HEK293T (cell line): ENCODE data around the gene CNTN6.

Experiments used
- CTCF ChIA-PET: fragments of 350-600 bp; formaldehyde crosslinking; extraction: SDS; loops from one replicate; lab custom pipeline; 2021; ENCODE audit warnings: antibody characterized with exemption, inconsistent platforms; lab: Yijun Ruan, JAX
- POLR2A ChIA-PET: fragments of 350-600 bp; formaldehyde crosslinking; extraction: SDS; loops from one replicate; lab custom pipeline; 2020; ENCODE audit warnings: antibody characterized with exemption, inconsistent platforms; lab: Yijun Ruan, JAX
- DNase-seq: peaks from one replicate; pipeline ENCODE4 v3.0.0; 2012; ENCODE audit warnings: mixed read lengths; ENCODE audit errors: extremely low spot score
- ARNT ChIP-seq: fragments of 450-650 bp; IDR thresholded peaks from 2 replicates; pipeline ENCODE4 v1.6.1; 2017; ENCODE audit warnings: mild to moderate bottlenecking
- BHLHE40 ChIP-seq: fragments of 450-650 bp; IDR thresholded peaks from 2 replicates; pipeline ENCODE4 v1.6.1; 2016; ENCODE audit warnings: mild to moderate bottlenecking, moderate library complexity, borderline replicate concordance
- CTBP1 ChIP-seq: fragments of 450-650 bp; IDR thresholded peaks from 2 replicates; pipeline ENCODE4 v1.6.1; 2016; ENCODE audit warnings: borderline replicate concordance
- ELF4 ChIP-seq: fragments of 450-650 bp; IDR thresholded peaks from 2 replicates; pipeline ENCODE4 v1.6.1; 2017; ENCODE audit warnings: antibody characterized with exemption
- FOXA1 ChIP-seq: fragments of 450-650 bp; IDR thresholded peaks from 2 replicates; pipeline ENCODE4 v1.6.1; 2016; ENCODE audit warnings: mild to moderate bottlenecking
- FOXK2 ChIP-seq: fragments of 450-650 bp; IDR thresholded peaks from 2 replicates; pipeline ENCODE4 v1.6.1; 2016; ENCODE audit warnings: mild to moderate bottlenecking
- FOXM1 ChIP-seq: fragments of 450-650 bp; IDR thresholded peaks from 2 replicates; pipeline ENCODE4 v1.6.1; 2017; ENCODE audit warnings: mild to moderate bottlenecking, borderline replicate concordance
- HDGF ChIP-seq: fragments of 450-650 bp; IDR thresholded peaks from 2 replicates; pipeline ENCODE4 v1.6.1; 2017; ENCODE audit warnings: antibody characterized with exemption, borderline replicate concordance
- L3MBTL2 ChIP-seq: fragments of 450-650 bp; conservative IDR thresholded peaks from 2 replicates; pipeline ENCODE4 v1.6.1; 2016; ENCODE audit warnings: mild to moderate bottlenecking
- LEF1 ChIP-seq: fragments of 450-650 bp; IDR thresholded peaks from 2 replicates; pipeline ENCODE4 v1.6.1; 2017; ENCODE audit warnings: mild to moderate bottlenecking, borderline replicate concordance
- NFRKB ChIP-seq: fragments of 450-650 bp; IDR thresholded peaks from 2 replicates; pipeline ENCODE4 v1.6.1; 2016; ENCODE audit warnings: mild to moderate bottlenecking, moderate library complexity
- SP1 ChIP-seq: fragments of 450-650 bp; IDR thresholded peaks from 2 replicates; pipeline ENCODE4 v1.6.1; 2017
- SUZ12 ChIP-seq: fragments of 450-650 bp; IDR thresholded peaks from 2 replicates; pipeline ENCODE4 v1.6.1; 2016; ENCODE audit warnings: mild to moderate bottlenecking
- TARDBP ChIP-seq: fragments of 450-650 bp; IDR thresholded peaks from 2 replicates; pipeline ENCODE4 v1.6.1; 2016
- ZNF384 ChIP-seq: fragments of 450-650 bp; IDR thresholded peaks from 2 replicates; pipeline ENCODE4 v1.6.1; 2016
- TF ChIP-seq, protein P1 (sequence below): fragments of 450-650 bp; IDR thresholded peaks from 2 replicates; pipeline ENCODE4 v1.6.1; 2016

CNTN6 gene

DNA sequence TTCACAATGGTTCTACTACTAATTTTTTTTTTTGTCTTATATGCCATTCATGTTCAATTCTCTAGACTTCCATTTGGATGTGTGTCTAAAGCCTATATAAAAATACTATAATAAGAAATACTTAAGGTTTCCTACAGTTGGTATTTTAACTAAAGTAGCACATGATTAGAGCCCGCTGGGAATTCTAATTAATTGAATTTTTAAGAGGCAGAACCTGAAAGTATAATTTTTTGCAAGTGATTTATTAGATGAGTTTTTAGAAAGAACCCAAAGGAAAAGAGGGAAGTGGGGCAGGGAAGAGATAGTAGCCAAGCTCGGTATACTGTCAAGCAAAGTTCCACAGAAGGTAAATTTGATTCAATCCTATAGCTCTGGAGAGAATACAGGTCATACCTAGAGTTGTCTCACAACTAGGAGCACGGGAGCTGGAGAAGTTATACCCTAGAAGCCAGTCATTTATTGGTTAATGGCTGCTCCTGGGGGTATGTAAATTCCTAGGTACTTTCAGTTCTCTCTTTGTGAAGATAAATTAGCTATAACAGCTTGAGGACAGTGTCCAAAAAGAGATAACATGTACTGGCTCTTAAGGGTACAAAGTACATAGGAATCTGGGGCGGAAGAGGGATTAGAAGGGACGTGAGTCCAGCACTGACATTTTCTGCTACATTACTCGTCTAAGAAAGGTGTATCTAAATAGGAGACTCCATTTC lies 225.6 kb downstream of the CNTN6 start:
- no peak for TF ChIP-seq ARNT
- no peak for TF ChIP-seq HDGF
- TF ChIP-seq TARDBP = no peak
- TF ChIP-seq CTBP1 = no peak
- TF ChIP-seq SUZ12 = no peak
- TF ChIP-seq SP1 = no peak
- TF ChIP-seq LEF1 = no peak
- no peak for TF ChIP-seq FOXM1
- no peak for TF ChIP-seq FOXK2
- no peak for TF ChIP-seq NFRKB
- TF ChIP-seq BHLHE40 = no peak
- TF ChIP-seq ELF4 = no peak
- TF ChIP-seq L3MBTL2 = no peak
- no peak for TF ChIP-seq FOXA1
- TF ChIP-seq, protein P1, sequence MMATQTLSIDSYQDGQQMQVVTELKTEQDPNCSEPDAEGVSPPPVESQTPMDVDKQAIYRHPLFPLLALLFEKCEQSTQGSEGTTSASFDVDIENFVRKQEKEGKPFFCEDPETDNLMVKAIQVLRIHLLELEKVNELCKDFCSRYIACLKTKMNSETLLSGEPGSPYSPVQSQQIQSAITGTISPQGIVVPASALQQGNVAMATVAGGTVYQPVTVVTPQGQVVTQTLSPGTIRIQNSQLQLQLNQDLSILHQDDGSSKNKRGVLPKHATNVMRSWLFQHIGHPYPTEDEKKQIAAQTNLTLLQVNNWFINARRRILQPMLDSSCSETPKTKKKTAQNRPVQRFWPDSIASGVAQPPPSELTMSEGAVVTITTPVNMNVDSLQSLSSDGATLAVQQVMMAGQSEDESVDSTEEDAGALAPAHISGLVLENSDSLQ = no peak
- no peak for TF ChIP-seq ZNF384
- ChIA-PET POLR2A (no interaction called here), CTCF (no interaction called here)
- DNase-seq = no peak

DNA sequence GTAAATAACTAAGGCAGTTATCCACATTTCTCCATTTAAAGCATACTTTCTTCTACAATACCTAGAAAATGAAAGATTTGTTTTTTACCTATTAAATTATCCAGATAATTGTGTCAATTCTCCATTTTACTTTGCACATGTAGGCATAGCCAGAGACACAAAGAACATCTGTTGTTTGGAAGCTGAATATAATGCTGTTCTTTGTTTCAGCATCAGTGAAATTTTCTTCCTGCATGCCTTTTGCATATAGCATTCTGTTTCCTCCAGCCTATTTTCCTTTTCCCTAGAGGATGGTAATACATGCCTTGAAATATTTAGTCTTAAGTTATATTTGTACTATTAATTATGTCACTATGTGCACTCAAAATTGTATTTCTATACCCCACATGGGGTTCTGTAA lies 233.7 kb downstream of the CNTN6 start:
- no peak for TF ChIP-seq SP1
- no peak for TF ChIP-seq HDGF
- no peak for TF ChIP-seq ZNF384
- TF ChIP-seq LEF1 = no peak
- no peak for TF ChIP-seq TARDBP
- no peak for TF ChIP-seq ARNT
- no peak for TF ChIP-seq CTBP1
- no peak for TF ChIP-seq FOXK2
- no peak for TF ChIP-seq NFRKB
- no peak for TF ChIP-seq ELF4
- TF ChIP-seq FOXM1 = no peak
- TF ChIP-seq L3MBTL2 = no peak
- TF ChIP-seq, protein P1 = no peak
- no peak for TF ChIP-seq SUZ12
- POLR2A ChIA-PET = no interaction called here
- DNase-seq = no peak
- CTCF ChIA-PET = no interaction called here

DNA sequence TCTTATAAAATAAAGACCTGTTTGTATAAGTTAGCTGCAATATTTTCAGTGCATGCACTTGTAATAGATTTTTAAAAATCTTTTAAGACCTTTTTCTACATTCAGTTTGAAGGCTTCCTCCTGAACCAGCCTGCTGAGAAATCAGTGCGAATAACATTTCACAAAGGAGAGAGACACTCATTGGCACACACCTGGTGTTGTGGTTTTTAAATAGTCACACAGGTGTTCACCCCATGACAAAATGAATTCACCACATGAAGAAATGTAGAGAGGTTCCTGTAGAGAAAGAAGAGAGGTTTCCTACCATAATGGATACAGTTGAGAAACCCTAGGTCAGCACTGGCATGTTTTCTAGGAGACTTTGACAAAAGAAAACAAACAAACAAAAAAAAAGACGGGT lies 237.3 kb downstream of the CNTN6 start:
- ChIA-PET CTCF (no interaction called here), POLR2A (no interaction called here)
- TF ChIP-seq LEF1 = no peak
- TF ChIP-seq, protein P1 = no peak
- no peak for TF ChIP-seq FOXM1
- DNase-seq = no peak

DNA sequence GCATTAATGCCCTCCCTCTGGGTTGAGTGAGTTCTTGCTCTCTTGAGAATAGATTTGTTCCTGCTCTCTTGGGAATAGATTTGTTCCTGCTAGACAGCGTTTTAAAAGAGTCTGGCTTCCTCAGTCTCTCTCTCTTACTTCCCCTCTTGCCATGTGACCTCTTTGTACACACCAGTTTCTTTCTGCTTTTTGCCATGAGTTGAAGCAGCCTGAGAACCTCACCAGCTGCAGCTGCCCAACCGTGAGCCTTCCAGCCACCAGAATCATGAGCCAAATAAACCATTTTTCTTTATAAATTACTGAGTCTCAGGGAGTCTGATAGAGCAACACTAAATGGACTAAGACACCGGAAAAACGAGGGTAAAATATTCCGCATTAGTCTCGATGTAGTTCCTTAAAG lies 253.6 kb downstream of the CNTN6 start:
- ChIA-PET CTCF (no interaction called here), POLR2A (no interaction called here)
- TF ChIP-seq, protein P1 = no peak
- no peak for TF ChIP-seq ZNF384
- no peak for TF ChIP-seq L3MBTL2
- TF ChIP-seq FOXM1 = no peak
- TF ChIP-seq TARDBP = no peak
- no peak for TF ChIP-seq FOXA1
- no peak for TF ChIP-seq FOXK2
- no peak for TF ChIP-seq NFRKB
- no peak for TF ChIP-seq CTBP1
- no peak for TF ChIP-seq SP1
- no peak for TF ChIP-seq LEF1
- DNase-seq = no peak

DNA sequence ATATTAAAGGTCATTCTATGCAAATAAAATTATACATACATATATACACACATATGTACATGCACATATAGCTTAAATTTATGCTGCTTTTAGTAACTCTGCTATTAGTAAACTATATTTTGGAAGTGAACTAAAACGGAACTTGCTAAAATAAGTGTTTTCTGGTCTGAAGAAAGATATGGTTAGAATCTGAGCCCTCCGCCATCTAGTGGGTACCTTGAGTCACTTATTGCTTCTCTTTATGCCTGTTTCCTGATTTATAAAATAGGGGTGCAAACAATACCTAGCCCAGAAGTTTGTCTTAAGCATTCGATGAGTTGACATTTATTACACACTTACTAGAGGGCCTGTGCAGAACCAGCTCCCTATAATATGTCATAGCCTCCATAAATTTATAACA lies 255.7 kb downstream of the CNTN6 start:
- no peak for DNase-seq
- ChIA-PET POLR2A (no interaction called here), CTCF (no interaction called here)
- no peak for TF ChIP-seq ELF4
- TF ChIP-seq SP1 = no peak
- no peak for TF ChIP-seq FOXA1
- no peak for TF ChIP-seq HDGF
- no peak for TF ChIP-seq ARNT
- TF ChIP-seq ZNF384 = no peak
- TF ChIP-seq LEF1 = no peak
- TF ChIP-seq, protein P1 = no peak
- TF ChIP-seq FOXK2 = no peak
- TF ChIP-seq CTBP1 = no peak
- no peak for TF ChIP-seq FOXM1
- no peak for TF ChIP-seq L3MBTL2
- TF ChIP-seq BHLHE40 = no peak
- TF ChIP-seq SUZ12 = no peak
- no peak for TF ChIP-seq TARDBP
- no peak for TF ChIP-seq NFRKB
